CD4-positive, alpha-beta T cell treated with Interleukin-17A for 4 hours (primary cell): Measurements from ENCODE around the gene SCUBE2.

Source experiments
- DNase-seq: peaks from one replicate; pipeline ENCODE4 v3.0.0-alpha.2; 2020; ENCODE audit warnings: mixed read lengths

The SCUBE2 gene

DNA sequence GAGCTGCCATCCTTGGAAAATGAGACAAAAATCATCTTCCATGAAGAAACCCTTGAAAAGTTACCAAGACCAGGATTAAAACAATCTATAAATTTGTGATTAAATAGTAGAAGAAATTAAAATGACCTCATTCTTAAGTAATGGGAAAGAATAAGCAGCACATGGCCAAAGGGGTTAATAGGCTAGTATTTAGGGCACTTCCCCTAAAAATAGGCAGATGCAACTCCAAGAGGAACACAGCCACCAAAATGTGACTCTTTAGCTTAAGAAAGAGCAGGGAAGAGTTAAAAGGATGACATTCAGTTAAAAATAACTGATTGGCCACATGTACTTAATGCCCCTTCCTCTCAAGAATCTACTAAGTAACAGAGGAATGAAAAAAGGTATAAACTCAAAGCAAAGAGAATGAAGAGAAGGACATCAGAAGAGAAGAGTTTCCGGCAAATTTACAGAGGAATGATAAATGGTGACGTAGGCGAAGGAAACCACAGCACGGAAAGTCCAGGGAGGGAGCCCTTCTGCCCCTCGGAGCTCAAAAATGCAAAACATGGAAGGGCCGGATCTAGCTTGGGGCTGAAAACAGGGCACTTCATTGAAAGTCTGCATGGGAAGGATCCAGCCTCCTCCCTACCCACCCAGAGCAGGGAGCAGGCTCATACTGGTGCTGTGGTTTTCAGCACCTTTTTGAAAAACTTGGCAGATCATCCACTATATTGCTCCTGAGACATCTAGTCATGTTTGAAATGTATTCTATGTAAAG is 17.8 kb downstream of the SCUBE2 start:
- no peak for DNase-seq

DNA sequence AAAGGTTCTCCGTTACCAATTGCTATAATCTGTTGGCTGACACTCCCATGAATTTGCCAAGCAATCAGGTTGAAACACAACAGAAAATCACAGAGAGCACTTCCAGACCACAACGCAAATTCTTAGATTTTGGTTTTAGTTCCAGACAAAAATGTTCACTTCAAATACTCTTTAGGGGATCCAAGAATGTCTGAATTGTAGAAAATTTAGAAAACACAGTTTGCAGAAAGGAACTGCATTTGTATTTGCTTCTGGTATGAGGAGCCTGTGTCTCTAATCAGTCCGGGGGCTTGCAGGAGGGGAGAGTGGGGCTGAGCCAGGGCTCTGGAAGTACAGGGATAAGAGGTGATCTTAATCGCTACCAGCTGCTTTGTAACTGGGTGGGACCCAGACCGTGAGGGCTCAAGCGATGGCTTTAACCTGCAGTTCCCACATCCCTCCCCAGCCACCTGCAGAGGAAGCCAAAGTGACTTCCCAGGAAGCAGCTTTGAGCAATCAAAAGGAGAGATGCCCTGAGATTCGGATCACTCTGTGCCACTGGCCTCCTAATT is 18.7 kb downstream of the SCUBE2 start:
- no peak for DNase-seq

DNA sequence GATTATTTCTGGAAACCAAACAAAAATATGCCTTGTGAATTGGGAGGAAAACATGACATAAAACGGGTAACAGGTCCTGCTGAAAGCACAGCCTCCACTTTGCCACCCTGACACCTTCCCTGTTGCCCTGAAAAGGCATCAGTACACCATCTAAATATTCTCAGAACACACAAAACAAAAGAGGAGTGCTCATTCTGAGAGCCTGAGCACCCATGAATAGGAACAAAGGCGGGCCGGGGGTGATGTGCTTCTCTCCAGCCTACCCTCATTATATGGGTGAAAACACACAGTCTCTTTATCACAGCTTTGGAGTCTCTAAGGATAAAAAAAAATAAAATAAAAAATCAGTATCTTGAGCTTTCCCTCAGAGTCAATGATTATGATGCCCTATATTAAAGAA is 19.7 kb downstream of the SCUBE2 start:
- DNase-seq: no peak

DNA sequence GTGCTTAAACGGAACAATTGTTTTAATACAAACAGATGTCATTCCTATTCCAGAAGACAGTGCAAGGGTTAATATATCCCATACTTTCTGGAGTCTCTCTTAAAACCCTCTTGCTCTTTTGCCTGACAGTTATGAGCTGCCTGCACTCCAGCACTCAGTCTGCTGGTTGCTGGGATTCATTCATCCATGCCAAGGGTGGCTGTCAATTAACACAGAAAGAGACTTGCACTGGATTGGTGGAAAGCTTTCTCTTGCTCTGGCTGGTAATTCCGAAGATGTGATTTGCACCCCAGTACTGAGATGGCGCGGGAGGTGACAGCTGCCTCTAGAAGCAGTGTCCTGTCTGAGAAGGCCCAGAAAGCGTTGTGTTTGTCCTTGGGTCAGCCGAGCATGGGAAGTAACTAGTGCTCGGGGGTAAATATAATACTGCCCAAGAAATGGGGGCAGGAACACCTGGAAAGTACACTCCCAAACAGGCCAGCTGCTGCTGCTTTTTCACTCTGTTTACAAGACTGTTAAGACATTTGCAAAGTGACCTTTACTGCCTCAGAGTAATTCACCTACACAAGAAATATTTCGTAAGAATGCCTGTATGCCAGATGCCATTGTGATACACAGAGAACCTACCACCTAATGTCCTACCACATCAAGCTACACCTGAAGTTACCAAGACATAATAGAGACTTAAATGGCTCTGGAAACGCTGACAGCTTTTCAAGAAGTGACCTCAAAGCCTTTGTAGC is 20.5 kb downstream of the SCUBE2 start:
- no peak for DNase-seq

DNA sequence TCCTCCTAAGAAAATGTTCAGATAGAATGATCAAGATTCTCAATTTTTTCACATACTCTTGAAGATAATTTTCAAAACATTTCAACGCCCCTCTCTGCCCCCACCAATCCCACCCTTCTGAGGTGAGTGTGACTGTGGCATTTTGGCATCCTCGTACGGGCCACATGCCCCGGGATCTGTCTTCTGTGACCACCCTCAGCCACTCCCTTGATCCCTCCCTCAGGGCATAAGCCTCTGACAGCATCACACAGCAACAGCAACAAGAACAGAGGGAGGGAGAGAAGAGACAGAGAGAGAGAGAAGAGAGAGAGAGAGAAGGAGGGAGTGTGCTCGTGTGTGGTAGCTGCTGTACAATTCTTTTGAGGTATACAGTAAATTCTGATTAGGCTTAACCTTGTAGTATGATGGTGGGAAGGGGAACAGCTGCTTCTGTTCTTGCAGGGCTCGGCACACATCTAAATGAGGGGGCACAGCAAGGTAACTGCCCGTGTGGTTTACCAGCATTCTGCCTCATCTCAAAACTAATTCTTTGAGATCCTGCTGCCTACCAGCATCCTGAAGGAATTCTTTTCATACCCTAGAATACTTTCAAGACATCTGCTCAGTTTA is 21.4 kb downstream of the SCUBE2 start:
- DNase-seq: no peak

DNA sequence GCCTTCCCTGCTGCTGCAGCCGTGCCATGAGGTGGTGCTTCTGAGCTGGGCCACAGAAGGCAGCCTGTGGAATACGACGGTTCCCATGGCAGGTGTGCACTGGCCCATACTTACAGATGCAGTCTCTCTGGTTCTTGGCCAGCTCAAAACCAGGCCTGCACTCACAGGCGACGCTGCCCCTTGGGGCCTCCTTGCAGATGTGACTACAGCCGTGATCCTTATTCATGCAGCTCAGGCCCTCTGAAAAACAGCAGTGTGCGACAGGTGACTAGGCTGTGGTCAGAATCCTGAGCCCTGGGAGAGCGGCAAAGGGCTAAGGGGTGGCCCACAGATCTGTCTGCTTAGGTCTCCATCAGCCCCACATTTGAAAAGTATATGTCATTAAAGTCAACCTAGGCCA is 22.1 kb downstream of the SCUBE2 start:
- DNase-seq: no peak

DNA sequence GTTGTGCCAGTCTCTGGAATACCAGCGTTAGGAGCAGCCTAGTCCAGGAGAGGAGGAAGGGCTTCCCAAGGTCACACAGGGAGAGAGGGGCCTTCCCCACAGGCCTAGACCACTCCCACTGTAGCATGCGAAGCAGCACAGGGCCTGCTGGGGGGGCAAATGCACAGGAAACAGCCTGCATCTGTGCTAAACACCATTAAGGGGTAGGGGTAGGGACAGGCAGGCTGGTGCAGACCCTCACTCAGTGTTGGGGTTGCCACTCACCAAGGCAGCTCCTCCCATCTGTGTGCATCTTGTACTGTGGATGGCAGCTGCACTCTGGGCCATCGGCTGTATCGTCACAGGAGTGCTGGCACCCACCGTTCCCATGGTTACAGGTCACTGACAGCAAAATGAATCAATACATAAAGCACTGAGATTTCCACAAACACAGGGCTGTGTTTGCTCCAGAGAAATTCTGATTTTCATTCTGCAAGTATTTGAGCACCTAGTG is 24.9 kb downstream of the SCUBE2 start:
- DNase-seq: no peak

DNA sequence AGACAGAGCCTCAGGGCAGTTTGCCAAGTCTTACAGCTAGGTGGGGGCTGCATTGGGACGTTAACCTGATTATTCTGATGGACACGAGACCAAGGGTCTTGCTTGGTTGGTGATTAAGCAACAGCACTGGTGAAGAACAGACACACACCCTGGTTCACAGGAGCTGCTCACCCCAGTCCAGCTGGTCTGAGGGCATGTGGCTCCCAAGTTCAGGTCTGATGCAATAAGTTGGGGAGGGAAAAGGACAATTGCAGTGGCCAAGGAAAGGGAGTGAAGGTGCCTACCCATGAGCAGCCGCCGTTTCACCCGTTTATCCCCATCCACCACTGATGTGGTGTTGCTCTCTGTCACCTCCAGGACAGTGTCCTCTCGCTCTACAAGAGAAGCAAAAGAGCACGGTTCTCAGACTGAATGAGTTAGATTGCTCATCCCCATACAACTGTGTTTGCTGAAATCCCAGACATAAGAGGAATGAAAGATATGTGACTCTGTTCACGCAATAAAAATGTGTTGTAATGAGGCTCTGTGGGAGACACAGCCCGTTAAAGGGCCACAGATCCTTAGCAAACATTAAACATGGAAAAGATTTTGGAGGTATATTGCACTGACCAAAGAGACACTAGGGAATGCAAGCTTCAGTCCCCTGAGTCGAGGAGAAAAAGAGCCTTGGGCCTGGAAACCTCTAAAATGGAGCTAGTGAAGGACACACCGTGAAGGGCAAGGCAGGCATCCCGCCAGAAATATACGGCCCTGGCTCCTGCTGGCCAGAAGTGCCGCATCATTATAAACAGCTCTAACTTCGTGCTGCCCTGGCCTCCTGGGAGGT is 25.6 kb downstream of the SCUBE2 start:
- DNase-seq: no peak

DNA sequence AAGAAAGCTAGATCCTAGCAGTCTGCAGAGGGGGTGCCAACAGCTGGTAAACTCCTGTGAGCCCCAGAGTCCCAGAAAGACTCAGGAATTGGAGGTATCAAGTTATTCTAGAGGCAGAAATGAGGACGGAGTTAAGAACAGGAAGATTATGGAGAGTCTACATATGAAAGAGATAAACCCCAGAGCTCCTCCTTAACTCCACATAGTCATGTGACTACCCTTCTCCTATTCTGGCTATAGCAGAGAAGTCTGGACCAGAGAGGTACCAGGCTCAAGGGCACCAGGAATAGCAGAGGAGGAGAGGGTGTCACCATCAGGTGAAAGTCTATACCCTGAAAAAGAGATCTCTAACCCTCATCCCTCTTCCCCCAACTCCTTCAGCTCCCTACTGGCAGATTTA is 29.6 kb downstream of the SCUBE2 start:
- DNase-seq: no peak

DNA sequence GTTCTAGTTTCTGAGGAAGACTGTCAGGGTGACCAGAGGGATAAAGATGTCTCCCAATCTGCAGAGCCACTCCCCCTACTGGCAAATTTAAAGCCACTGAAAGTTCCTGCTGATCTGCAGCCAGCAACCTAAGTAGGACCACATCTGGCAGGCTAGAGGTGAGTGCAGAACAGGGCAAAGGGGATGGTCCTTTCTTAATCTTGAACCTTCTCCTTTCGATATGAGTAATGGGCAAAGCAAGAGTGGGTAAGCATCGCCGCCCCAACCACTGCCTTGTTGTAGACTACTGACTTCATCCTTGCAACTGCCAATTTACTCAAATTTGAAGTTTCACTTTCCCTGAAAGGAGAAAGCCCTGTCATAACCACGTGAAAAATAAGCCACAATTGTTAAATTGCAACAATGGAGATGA is 30.7 kb downstream of the SCUBE2 start:
- peak; percentile 3 for DNase-seq

DNA sequence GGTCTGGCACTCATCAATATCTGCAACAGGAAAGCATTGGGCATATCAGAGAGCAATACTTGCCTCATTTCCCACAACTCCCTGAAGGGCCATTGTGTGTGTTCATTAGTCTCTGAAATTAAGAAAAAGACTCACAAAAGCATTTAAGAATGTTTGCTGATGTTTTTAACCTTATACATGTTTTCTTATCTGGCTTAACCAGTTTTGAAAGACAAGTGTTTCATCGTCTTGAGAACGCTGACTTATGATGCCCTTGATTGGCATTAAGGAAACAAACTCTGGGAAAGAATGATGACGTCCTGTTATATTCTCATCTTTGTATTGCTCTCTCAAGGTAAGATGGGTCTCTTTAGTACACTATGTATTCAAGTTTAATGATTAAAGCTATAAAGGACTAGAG is 32.0 kb downstream of the SCUBE2 start:
- no peak for DNase-seq

DNA sequence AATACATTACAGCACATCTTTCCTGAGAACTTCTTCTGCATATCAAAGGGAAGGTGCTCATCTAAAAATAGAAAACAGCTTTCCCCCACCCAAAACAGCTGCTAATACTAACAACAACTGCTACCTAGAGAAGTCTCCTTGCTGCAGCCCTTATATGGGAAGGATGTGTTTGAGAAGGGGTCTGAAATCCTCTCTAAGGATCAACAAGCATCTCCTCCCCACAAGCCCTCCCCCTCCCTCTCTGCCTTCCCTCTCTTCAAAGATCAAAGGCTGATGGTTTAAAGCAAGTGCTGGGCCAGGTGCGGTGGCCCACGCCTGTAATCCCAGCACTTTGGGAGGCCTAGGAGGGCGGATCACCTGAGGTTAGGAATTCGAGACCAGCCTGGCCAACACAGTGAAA is 33.5 kb downstream of the SCUBE2 start:
- DNase-seq: no peak

DNA sequence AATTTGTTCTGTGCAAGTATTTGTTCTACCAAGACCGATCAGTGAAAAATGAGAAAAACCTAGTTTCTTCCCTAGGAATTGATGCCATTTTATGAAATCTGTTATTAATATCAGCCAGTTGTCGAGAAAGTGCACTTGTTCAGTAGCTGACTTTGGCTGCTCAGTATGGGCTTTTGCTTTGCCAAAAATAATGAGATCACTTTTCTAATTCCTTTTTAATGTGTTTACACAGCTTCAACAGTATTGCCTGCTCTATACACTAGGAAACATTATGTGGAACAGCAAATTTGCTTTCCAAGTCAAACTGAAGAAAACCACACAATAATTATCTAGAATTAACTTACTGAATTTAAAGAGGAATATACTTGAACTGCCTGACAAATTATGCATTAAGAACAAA is 34.4 kb downstream of the SCUBE2 start:
- DNase-seq: no peak

DNA sequence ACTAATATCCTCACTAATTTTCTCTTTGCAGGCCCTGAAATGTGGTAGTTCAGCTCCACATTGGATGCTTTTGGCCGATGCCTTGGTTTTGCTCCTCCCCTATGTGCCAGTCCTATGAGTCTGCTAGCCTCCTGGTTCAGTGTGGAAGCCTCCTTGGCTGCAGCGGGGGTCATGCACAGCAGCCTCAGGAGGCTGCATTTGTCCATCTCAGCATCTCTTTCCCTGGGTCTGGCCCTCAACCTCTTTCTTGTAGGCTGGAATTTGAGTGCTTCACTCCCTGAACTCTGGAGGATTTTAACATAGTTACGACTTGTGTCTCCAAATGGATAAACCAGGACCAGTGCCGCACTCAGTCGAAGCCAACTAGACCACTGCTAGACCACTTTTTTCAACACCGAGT is 34.9 kb downstream of the SCUBE2 start:
- no peak for DNase-seq

DNA sequence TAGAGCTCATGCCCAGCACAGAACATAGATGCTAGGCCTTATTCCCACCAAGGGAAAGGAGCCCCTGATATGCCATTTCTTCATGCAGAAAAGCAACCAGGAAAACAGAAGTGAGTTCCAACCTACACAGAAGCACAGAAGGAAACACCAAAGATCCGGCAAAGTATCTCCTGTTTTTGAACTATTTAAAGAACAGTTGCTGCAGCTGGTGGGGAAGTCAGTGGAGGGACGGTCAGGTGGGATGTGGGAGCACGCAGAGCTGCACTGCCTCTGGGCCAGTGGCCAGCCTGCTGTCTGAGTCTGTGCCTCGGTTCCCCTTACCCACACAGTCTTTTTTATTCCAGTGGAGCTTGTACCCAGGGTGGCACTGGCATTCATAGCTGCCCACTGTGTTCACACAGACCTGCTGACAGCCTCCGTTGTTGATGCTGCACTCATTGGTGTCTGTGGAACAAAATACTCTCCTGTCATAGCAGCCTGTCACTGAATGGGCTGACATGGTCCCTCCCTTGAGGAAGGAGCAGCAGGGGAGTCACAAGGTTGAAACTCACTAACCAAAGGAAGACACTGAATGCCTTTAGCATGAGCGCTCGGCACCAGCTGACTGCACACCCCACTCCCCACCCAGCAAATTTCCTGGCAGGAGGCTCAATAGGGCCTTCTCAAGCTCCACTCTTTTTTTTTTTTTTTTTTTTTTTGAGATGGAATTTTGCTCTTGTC is 37.9 kb downstream of the SCUBE2 start:
- no peak for DNase-seq

DNA sequence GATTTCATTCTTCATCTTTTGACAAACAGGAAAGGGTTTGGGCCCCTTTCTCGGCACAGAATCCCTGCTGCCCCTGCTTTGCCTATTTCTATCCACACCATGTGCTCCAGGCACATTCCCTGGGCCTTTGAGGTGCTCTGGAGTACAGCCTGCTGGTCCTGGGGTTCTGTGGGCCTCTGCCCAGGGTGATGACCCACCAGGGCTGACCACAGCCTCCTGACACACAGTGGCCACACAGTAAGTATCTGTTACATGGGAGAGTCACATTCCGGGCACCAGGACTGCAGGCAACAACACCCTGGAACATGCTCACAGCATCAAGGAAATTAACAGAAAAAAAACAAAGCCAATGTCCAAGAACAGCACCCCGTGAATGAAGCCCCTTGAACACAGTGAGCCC is 39.1 kb downstream of the SCUBE2 start:
- no peak for DNase-seq

DNA sequence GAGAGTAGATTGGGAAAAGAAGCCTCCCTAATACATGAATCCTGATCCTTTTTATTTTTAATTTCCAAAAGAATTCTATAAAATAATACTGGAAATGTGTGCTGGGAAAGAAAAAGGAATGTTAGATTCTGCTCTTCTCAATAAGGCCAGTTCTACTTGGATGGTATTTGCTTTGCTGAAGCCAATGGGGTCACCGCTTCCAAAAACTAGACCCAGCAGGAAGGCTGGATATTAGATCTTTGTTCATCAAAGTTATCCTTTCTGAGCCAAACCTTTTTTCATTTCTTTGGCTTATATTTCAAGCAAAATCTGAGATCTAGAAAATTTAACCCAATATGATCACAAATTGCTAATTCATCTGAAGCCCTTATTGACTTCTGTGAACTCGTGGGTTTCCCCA is 41.4 kb downstream of the SCUBE2 start:
- DNase-seq: no peak

DNA sequence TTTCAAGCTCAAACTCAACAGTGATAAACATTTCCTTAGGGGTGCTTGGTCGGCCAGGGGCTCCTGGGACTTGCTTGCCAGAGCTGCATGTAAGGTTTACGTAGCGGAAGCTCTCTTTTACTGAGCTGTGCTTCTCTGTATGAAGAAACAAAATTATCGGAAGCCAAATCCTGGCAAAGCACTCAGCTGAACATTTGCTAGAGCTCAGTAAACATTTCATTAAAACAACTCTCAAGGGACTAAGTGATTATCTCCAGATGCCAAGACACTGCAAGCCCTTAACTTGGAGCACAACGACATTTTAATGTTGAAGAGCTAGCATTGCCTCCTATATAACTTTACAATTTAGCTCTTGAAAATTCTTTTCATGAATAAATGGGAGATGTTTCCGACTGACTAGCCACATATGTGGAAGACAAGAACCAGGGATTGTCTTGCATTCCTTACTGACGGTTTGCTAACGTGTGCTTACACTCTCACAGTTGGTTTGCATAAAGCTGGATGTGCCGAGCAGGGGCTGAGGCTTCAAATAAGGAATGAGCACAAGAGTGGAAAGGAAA is 43.4 kb downstream of the SCUBE2 start:
- DNase-seq: no peak

DNA sequence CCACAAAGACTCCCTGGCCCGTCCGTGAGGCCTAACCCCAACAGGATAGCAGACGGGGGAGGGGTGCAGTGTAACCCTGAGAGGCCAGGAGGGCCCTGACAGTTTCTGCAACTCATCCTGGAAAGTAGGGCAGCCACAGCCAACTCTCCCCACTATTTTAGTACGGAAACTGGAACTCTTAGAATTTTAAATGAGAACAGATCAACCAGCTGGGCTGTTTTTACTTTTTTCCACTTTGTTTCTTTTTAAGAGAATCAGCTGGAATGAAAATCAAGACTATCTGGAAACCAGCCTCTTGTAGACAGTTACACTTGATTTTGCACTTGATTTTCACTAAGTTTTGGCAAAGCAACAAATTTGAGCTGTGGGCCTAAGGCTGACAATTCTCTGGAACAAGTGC is 44.9 kb downstream of the SCUBE2 start:
- DNase-seq: no peak

DNA sequence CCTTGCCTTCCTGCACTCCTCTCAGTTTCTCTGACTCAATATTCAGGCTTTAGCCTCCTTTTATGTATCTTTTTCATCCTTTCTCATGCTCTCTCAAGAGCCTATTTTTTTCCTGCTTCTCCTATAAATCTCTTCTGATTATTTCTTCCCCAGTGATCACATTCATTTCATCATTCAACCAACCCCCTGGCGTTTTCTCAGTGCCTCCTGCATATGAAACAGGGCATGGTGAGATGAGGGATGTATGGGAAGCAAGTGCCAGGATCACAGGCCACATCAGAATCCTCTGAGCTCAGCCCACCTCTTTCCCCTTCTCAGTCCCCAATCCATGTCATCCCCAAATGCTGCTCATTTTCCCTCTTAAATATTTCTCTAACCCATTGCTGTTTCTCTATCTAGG is 48.9 kb downstream of the SCUBE2 start:
- DNase-seq: no peak

DNA sequence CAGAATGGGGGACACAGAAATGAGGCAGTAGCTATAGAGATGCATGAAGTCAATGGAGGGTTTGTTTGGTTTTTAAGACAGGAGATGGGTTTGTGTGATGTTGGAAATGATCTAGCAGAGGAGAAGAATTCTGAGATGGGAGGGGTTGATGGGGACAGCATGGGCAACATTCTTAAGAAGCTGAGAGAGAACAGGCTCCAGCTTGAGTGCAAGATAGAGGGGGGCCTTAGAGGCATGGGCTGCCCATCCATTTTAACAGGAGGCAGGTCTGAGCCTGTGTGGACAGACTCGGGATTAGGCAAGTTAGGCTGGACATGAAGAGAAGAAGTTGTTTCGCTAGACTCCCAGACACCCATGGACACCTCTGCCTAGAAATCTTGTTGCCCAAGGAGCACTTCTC is 49.7 kb downstream of the SCUBE2 start:
- DNase-seq: no peak

DNA sequence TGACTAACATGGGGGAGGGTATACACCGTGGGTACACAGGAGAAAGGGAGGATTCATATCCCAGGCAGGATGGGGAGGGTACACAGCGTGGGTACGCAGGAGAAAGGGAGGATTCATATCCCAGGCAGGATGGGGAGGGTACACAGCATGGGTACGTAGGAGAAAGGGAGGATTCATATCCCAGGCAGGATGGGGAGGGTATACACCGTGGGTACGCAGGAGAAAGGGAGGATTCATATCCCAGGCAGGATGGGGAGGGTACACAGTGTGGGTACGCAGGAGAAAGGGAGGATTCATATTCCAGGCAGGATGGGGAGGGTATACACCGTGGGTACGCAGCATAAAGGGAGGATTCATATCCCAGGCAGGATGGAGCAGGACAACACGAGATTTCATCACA is 51.0 kb downstream of the SCUBE2 start:
- no peak for DNase-seq
